ENCODE results near the gene GPR162.

GPR162 gene

DNA sequence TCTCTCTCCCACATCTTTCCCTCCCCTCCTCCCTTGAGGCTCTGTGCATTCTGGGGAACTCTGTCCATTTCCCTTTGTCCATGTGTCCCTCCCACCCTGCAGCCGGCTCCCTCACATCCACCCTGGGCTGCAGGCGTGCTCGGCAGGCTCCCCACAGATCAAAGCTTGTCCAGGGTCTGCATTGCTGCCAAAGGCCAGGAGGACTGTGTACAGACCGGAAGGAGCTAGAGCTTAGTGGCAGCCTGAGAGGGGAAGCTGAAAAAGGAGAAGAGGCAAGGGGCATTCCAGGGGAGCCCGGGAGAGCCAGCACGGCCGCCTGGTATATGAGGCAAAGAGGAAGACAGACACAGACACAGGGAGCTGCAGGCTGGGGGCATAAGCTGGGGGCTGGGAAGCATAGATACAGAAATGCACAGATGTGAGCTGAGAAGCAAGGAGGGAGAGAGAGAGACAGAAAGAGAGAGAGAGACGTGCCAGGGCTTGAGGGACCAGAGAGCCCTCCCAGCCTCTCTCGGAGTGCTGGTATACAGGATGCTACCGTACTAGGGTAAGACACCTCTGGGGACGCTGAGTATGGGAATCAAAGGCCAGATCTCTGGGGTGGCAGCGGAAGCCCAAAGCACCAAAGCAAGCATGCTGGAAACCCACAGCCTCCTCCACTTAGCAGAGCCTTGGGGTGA is 29.0 kb upstream of the GPR162 start:
- H2BK120ac ChIP-seq (ENCODE audit: low read depth, low read length): no peak overlapping the region
- no peak overlapping the region for H3K4me2 ChIP-seq (ENCODE audit: low read length)
- no peak for DNase-seq
- no peak overlapping the region for H4K5ac ChIP-seq (ENCODE audit: low read length)
- H3K27ac ChIP-seq (ENCODE audit: low read depth, low read length): no peak overlapping the region
- H3K18ac ChIP-seq (ENCODE audit: low read length): no peak overlapping the region
- H3K9ac ChIP-seq (ENCODE audit: low read length): no peak overlapping the region
- no peak overlapping the region for H2AK5ac ChIP-seq (ENCODE audit: low read length)
- H3K23ac ChIP-seq (ENCODE audit: low read length): no peak overlapping the region
- no peaks in the 10 kb centered on the region for H3K79me2 ChIP-seq (ENCODE audit: control insufficient read depth, insufficient read depth, low read length)
- no peaks in the 10 kb centered on the region for H3K79me1 ChIP-seq (ENCODE audit: low read length)
- no peaks in the 10 kb centered on the region for H3K36me3 ChIP-seq (ENCODE audit: control insufficient read depth, insufficient read depth, low read length)
- no peak overlapping the region for H3K56ac ChIP-seq (ENCODE audit: low read length)
- no CpG with 5 or more reads among the region's 12 CpGs for WGBS (ENCODE audit: extremely low coverage, insufficient coverage, low lambda C conversion rate)
- no peak overlapping the region for H2BK5ac ChIP-seq (ENCODE audit: low read length)
- H4K8ac ChIP-seq (ENCODE audit: low read depth, low read length): no peak overlapping the region
- no peak overlapping the region for H3K4ac ChIP-seq (ENCODE audit: low read depth, low read length)
- no peak overlapping the region for H2BK15ac ChIP-seq (replicated peaks; ENCODE audit: low read depth)
- H3K4me3 ChIP-seq (ENCODE audit: low read length): no peak overlapping the region
- H3K4me1 ChIP-seq (ENCODE audit: control insufficient read depth, low read depth, low read length): peaks cover 3% of the 10 kb centered on the region
- no peaks in the 10 kb centered on the region for H3K27me3 ChIP-seq (ENCODE audit: insufficient read depth, low read length, poor library complexity)

DNA sequence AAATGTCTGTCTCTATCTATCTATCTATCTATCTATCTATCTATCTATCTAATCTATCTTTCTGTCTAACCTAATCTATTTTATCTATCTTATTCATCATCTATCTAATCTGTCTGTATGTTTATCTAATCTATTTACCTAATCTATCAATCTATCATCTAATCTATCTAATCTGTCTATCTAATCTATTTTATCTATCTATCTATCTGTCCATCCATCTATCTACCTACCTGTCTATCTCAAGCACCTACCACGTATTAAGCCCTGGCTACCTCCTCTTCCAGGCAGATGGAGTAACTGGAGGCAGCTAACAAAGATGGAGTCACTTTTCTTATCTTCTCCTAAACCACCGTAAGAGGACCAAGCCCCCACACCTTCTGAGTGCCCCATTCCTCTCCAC is 26.5 kb upstream of the GPR162 start:
- Histone ChIP-seq H3K36me3 (ENCODE audit: control insufficient read depth, insufficient read depth, low read length) (no peaks in the 10 kb centered on the region), H4K8ac (ENCODE audit: low read depth, low read length) (no peak overlapping the region), H2AK5ac (ENCODE audit: low read length) (no peak overlapping the region), H3K27ac (ENCODE audit: low read depth, low read length) (no peak overlapping the region), H3K18ac (ENCODE audit: low read length) (no peak overlapping the region), H3K4me1 (ENCODE audit: control insufficient read depth, low read depth, low read length) (no peaks in the 10 kb centered on the region), H4K5ac (ENCODE audit: low read length) (no peak overlapping the region), H2BK120ac (ENCODE audit: low read depth, low read length) (no peak overlapping the region), H3K79me1 (ENCODE audit: low read length) (no peaks in the 10 kb centered on the region), H3K23ac (ENCODE audit: low read length) (no peak overlapping the region), H3K4me2 (ENCODE audit: low read length) (no peak overlapping the region), H2BK15ac (replicated peaks; ENCODE audit: low read depth) (no peak overlapping the region), H3K4me3 (ENCODE audit: low read length) (no peak overlapping the region), H3K9ac (ENCODE audit: low read length) (no peak overlapping the region), H3K56ac (ENCODE audit: low read length) (no peak overlapping the region), H3K79me2 (ENCODE audit: control insufficient read depth, insufficient read depth, low read length) (no peaks in the 10 kb centered on the region), H2BK5ac (ENCODE audit: low read length) (no peak overlapping the region), H3K4ac (ENCODE audit: low read depth, low read length) (no peak overlapping the region), H3K27me3 (ENCODE audit: insufficient read depth, low read length, poor library complexity) (no peaks in the 10 kb centered on the region)
- no CpG with 5 or more reads among the region's 2 CpGs for WGBS (ENCODE audit: extremely low coverage, insufficient coverage, low lambda C conversion rate)
- peak; percentile 58 for DNase-seq

DNA sequence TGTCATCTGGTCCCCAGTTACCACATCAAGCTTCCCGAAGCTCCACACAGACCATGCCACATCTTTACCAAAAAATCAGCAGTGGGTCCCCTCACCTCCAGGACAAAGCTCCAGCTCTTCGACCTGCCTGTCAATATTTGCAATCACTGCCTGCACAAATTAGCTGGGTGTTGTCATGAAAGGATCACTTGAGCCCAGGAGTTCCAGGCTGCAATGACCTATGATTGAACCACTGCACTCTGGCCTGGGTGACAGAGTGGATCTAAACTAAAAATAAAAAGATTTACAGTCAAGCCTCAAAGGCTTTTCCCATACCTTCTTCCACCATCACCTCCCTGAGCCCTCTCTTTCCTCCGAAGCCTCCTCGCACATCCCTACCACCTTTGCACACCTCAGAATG is 25.0 kb upstream of the GPR162 start:
- Histone ChIP-seq H3K18ac (ENCODE audit: low read length) (no peak overlapping the region), H4K5ac (ENCODE audit: low read length) (no peak overlapping the region), H3K4ac (ENCODE audit: low read depth, low read length) (no peak overlapping the region), H3K9ac (ENCODE audit: low read length) (no peak overlapping the region), H2BK120ac (ENCODE audit: low read depth, low read length) (no peak overlapping the region), H3K23ac (ENCODE audit: low read length) (no peak overlapping the region), H3K4me2 (ENCODE audit: low read length) (no peak overlapping the region), H3K4me1 (ENCODE audit: control insufficient read depth, low read depth, low read length) (no peaks in the 10 kb centered on the region), H3K56ac (ENCODE audit: low read length) (no peak overlapping the region), H4K8ac (ENCODE audit: low read depth, low read length) (no peak overlapping the region), H3K79me2 (ENCODE audit: control insufficient read depth, insufficient read depth, low read length) (no peaks in the 10 kb centered on the region), H3K79me1 (ENCODE audit: low read length) (no peaks in the 10 kb centered on the region), H2BK5ac (ENCODE audit: low read length) (no peak overlapping the region), H2AK5ac (ENCODE audit: low read length) (no peak overlapping the region), H3K27ac (ENCODE audit: low read depth, low read length) (no peak overlapping the region), H3K27me3 (ENCODE audit: insufficient read depth, low read length, poor library complexity) (no peaks in the 10 kb centered on the region), H3K4me3 (ENCODE audit: low read length) (no peak overlapping the region), H2BK15ac (replicated peaks; ENCODE audit: low read depth) (no peak overlapping the region), H3K36me3 (ENCODE audit: control insufficient read depth, insufficient read depth, low read length) (no peaks in the 10 kb centered on the region)
- DNase-seq: no peak
- no CpG with 5 or more reads among the region's 4 CpGs for WGBS (ENCODE audit: extremely low coverage, insufficient coverage, low lambda C conversion rate)

DNA sequence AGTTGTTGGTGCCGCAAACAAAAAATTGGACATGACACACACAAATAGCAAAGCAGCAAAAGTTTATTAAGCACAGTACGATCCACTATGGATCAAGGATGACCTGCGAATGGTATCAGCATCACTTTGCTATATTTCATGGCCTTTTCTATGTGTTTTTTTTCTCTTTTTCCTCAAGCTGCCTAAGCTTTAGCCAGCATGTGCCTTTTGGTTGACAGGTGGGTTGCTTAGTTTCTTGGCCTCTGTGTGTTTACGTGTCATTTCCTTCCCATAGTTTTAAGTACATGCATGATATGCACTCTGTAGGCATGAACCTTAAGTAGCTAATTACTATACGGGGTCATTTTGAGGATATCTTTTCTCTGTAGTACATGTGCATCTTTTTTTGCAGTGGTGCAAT is 22.5 kb upstream of the GPR162 start:
- H3K56ac ChIP-seq (ENCODE audit: low read length): no peak overlapping the region
- H3K4ac ChIP-seq (ENCODE audit: low read depth, low read length): no peak overlapping the region
- H3K79me2 ChIP-seq (ENCODE audit: control insufficient read depth, insufficient read depth, low read length): no peaks in the 10 kb centered on the region
- H2BK15ac ChIP-seq (replicated peaks; ENCODE audit: low read depth): no peak overlapping the region
- WGBS (ENCODE audit: extremely low coverage, insufficient coverage, low lambda C conversion rate): no CpG with 5 or more reads among the region's 5 CpGs
- no peak overlapping the region for H3K4me3 ChIP-seq (ENCODE audit: low read length)
- H2BK5ac ChIP-seq (ENCODE audit: low read length): no peak overlapping the region
- H3K4me1 ChIP-seq (ENCODE audit: control insufficient read depth, low read depth, low read length): no peaks in the 10 kb centered on the region
- H2AK5ac ChIP-seq (ENCODE audit: low read length): no peak overlapping the region
- H4K8ac ChIP-seq (ENCODE audit: low read depth, low read length): no peak overlapping the region
- no peak for DNase-seq
- no peak overlapping the region for H3K27ac ChIP-seq (ENCODE audit: low read depth, low read length)
- no peak overlapping the region for H3K23ac ChIP-seq (ENCODE audit: low read length)
- H3K9ac ChIP-seq (ENCODE audit: low read length): no peak overlapping the region
- no peaks in the 10 kb centered on the region for H3K79me1 ChIP-seq (ENCODE audit: low read length)
- no peak overlapping the region for H3K4me2 ChIP-seq (ENCODE audit: low read length)
- H3K36me3 ChIP-seq (ENCODE audit: control insufficient read depth, insufficient read depth, low read length): no peaks in the 10 kb centered on the region
- H3K27me3 ChIP-seq (ENCODE audit: insufficient read depth, low read length, poor library complexity): no peaks in the 10 kb centered on the region
- H4K5ac ChIP-seq (ENCODE audit: low read length): no peak overlapping the region
- H2BK120ac ChIP-seq (ENCODE audit: low read depth, low read length): no peak overlapping the region
- no peak overlapping the region for H3K18ac ChIP-seq (ENCODE audit: low read length)

DNA sequence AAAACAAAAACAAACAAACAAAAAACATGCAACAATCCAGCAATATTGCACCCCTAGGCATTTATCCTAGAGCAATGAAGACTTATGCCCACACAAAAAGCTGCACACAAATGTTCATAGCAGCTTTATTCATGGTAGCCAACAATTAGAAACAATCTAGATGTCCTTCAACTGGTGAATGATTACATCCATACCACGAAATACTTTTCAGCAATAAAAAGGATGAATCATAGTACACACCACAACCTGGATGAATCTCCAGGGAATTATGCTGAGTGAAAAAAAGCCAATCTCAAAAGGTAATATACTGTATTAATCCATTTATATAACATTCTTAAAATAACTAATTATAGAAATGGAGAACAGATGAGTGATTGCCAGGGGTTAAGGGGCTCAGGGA is 14.5 kb upstream of the GPR162 start:
- DNase-seq: no peak
- Histone ChIP-seq H4K5ac (ENCODE audit: low read length) (no peak overlapping the region), H3K27me3 (ENCODE audit: insufficient read depth, low read length, poor library complexity) (no peaks in the 10 kb centered on the region), H2BK120ac (ENCODE audit: low read depth, low read length) (no peak overlapping the region), H3K4me3 (ENCODE audit: low read length) (no peak overlapping the region), H3K79me2 (ENCODE audit: control insufficient read depth, insufficient read depth, low read length) (no peaks in the 10 kb centered on the region), H3K4me2 (ENCODE audit: low read length) (no peak overlapping the region), H3K4ac (ENCODE audit: low read depth, low read length) (peak overlapping the region; percentile 11), H2BK15ac (replicated peaks; ENCODE audit: low read depth) (no peak overlapping the region), H3K18ac (ENCODE audit: low read length) (no peak overlapping the region), H2AK5ac (ENCODE audit: low read length) (no peak overlapping the region), H3K36me3 (ENCODE audit: control insufficient read depth, insufficient read depth, low read length) (no peaks in the 10 kb centered on the region), H3K23ac (ENCODE audit: low read length) (no peak overlapping the region), H3K56ac (ENCODE audit: low read length) (no peak overlapping the region), H2BK5ac (ENCODE audit: low read length) (no peak overlapping the region), H4K8ac (ENCODE audit: low read depth, low read length) (no peak overlapping the region), H3K27ac (ENCODE audit: low read depth, low read length) (no peak overlapping the region), H3K9ac (ENCODE audit: low read length) (no peak overlapping the region), H3K79me1 (ENCODE audit: low read length) (no peaks in the 10 kb centered on the region), H3K4me1 (ENCODE audit: control insufficient read depth, low read depth, low read length) (peaks cover 4% of the 10 kb centered on the region)
- no CpG with 5 or more reads among the region's 1 CpG for WGBS (ENCODE audit: extremely low coverage, insufficient coverage, low lambda C conversion rate)

DNA sequence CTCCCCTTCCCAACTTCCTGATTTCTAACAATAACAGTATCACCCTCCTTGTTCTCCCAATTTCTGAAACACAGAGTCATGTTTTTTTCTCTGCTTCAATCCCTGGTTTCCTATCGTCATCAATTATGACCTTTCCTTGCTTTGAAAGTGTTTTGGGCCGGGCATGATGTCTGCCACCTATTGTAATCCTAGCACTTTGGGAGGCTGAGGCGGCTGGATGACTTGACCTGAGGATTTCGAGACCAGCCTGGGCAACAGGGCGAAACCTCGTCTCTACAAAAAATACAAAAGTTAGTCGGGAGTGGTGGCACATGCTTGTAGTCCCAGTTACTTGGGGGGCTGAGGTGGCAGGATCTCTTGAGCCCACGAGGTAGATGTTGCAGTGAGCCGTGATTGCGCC is 12.6 kb upstream of the GPR162 start:
- peaks cover 4% of the 10 kb centered on the region for H3K4me1 ChIP-seq (ENCODE audit: control insufficient read depth, low read depth, low read length)
- DNase-seq: peak; percentile 68
- H3K4ac ChIP-seq (ENCODE audit: low read depth, low read length): no peak overlapping the region
- no peak overlapping the region for H3K27ac ChIP-seq (ENCODE audit: low read depth, low read length)
- no peak overlapping the region for H3K23ac ChIP-seq (ENCODE audit: low read length)
- no peak overlapping the region for H2BK15ac ChIP-seq (replicated peaks; ENCODE audit: low read depth)
- H3K9ac ChIP-seq (ENCODE audit: low read length): no peak overlapping the region
- no peak overlapping the region for H3K4me2 ChIP-seq (ENCODE audit: low read length)
- H3K18ac ChIP-seq (ENCODE audit: low read length): no peak overlapping the region
- H3K27me3 ChIP-seq (ENCODE audit: insufficient read depth, low read length, poor library complexity): no peaks in the 10 kb centered on the region
- no peaks in the 10 kb centered on the region for H3K79me2 ChIP-seq (ENCODE audit: control insufficient read depth, insufficient read depth, low read length)
- no peak overlapping the region for H4K5ac ChIP-seq (ENCODE audit: low read length)
- no peak overlapping the region for H4K8ac ChIP-seq (ENCODE audit: low read depth, low read length)
- WGBS (ENCODE audit: extremely low coverage, insufficient coverage, low lambda C conversion rate): no CpG with 5 or more reads among the region's 10 CpGs
- H2AK5ac ChIP-seq (ENCODE audit: low read length): no peak overlapping the region
- H2BK5ac ChIP-seq (ENCODE audit: low read length): no peak overlapping the region
- H3K79me1 ChIP-seq (ENCODE audit: low read length): no peaks in the 10 kb centered on the region
- no peaks in the 10 kb centered on the region for H3K36me3 ChIP-seq (ENCODE audit: control insufficient read depth, insufficient read depth, low read length)
- H3K4me3 ChIP-seq (ENCODE audit: low read length): no peak overlapping the region
- no peak overlapping the region for H2BK120ac ChIP-seq (ENCODE audit: low read depth, low read length)
- H3K56ac ChIP-seq (ENCODE audit: low read length): peak overlapping the region; percentile 68

Data from mesendoderm (in vitro differentiated cells).